GM19099 (cell line): Measurements from ENCODE around the gene PRPH.
A peak's percentile ranks its signal among the peaks of the same experiment; 100 is the strongest.

ENCODE experiments used
- POLR2A ChIP-seq: IDR thresholded peaks from 3 replicates; pipeline ENCODE4 v1.6.1; 2011; ENCODE audit warnings: low read depth; ENCODE audit not compliant: insufficient read length; ENCODE audit errors: extremely low read depth

The PRPH gene

DNA sequence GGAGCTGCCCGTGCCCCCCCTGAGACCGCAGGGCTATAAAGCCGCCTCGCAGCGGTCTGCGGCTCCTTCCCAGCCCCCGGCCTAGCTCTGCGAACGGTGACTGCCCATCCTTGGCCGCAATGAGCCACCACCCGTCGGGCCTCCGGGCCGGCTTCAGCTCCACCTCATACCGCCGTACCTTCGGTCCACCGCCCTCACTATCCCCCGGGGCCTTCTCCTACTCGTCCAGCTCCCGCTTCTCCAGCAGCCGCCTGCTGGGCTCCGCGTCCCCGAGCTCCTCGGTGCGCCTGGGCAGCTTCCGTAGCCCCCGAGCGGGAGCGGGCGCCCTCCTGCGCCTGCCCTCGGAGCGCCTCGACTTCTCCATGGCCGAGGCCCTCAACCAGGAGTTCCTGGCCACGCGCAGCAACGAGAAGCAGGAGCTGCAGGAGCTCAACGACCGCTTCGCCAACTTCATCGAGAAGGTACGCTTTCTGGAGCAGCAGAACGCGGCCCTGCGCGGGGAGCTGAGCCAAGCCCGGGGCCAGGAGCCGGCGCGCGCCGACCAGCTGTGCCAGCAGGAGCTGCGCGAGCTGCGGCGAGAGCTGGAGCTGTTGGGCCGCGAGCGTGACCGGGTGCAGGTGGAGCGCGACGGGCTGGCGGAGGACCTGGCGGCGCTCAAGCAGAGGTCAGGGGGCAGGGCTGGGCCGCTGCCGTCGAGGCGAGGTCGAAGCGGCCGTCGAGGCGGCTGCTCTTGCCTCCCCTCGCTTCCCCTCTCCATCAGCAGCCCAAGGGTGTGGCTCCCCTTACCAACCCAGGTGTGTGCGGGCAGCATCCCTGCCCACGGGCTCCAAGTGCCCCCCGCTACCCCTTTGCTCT lies at the start of gene PRPH:
Gene PRPH, plus strand, starts transcription at position 66 of the 855 bp plus-strand sequence. Its CDS starts 54 bp downstream, at position 120.
- TF ChIP-seq POLR2A = no peak

DNA sequence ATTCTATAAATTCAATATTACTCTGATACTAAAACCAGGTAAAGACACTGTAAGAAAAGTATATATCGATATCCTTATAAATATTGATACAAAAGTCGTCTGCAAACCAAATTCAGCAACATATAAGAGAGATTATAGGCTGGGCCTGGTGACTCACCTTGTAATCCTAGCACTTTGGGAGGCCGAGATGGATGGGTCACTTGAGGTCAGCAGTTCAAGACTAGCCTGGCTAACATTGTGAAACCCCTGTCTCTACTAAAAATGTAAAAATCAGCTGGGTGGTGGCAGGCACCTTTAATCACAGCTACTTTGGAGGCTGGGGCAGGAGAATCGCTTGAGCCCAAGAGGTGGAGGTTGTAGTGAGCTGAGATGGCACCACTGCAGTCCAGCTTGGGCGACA lies 43.6 kb upstream of the PRPH start:
- no peak for TF ChIP-seq POLR2A

DNA sequence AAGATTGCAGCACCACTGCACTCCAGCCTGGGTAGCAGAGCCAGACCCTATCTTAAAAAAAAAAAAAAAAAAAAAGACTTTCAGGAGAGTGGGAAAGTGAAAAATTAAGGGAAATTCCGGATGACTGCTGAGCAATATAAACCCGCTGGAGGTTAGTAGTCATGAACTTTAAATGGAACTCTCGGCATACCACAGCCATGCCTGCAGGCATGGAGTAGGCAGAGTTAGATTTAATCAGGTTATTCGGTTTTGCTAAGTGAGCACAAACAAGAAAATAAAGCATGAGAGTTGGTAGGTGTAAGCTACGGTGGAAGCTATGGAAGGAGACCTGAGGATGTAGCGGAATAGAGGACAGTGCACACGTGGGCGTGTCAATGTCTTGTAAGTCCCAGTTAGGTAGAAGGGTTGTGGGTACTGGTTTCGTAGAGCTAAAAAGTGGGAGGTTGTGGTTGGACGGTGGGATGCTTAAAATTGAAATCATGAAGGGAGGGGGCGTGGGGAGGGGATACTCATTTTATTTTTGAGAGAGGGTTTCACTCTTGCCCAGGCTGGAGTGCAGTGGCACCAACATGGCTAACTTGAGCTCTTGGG lies 41.8 kb upstream of the PRPH start:
- TF ChIP-seq POLR2A = no peak

DNA sequence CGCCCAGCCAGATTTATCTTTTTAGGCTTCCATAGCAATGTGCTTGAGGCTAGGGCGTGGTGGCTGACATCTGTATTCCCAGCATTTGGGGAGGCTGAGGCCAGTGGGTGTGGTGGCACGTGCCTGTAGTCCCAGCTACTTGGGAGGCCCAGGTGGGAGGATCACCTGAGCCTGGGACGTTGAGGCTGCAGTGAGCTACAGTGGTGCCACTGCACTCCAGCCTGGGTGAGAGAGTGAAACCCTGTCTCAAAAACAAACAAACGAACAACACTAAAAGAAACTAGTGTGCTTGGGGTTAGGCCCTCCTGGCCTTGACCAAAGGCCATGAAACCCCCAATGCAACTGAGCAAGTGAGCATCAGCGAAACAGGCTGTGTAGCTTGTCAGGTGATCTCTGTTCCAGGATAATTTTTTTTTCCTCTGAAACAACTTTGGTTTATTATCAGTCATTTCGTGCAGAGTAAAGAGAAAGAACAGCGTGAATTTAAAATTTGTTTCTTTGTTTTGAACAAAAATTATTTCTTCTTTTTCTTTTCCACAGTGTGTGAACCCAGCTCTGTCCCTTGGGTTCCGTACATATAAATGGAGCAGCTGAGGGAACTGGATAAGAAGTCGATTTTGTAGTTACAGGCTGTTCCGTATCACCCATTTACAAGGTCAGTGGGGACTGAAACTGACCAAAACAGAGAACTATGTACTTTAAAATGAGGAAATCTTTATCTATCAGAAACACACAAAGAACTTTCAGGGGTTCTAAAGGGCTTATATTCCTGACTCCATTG lies 38.9 kb upstream of the PRPH start:
- no peak for TF ChIP-seq POLR2A

DNA sequence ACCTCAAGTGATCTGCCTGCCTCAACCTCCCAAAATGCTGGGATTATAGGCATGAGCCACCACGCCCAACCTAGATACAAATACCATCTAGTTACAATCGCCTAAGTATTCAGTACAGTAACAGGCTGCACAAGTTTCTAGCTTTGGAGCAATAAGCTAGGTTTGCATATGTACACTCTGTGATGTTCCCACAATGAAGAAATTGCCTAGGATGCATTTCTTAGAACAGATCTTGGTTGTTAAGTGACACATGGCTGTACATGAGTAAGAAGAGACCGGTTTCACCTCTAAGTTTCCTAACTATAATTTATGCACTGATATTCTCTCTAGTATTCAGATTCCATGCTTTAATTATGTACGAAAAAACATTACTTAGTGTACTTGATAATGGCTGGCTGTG lies 35.5 kb upstream of the PRPH start:
- TF ChIP-seq POLR2A = no peak

DNA sequence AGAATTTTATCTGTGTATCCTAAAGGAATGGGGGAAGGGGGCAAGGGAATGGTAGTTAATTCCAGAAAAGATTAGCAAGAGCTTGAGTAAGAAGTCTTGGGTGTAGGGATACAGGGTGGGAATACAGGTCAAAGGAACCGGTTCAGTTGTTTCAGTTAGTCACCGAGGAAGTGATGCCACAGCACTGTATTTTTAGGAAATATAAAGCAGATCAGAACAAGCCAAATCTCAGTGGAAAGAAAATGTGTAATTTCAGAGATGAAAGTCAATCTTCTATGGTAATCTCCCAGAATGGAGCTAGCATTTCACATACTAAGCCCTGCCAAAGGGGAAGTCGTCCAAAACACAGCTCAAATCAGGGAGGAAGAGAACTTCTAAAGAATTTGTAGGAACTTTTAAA lies 34.8 kb upstream of the PRPH start:
- no peak for TF ChIP-seq POLR2A

DNA sequence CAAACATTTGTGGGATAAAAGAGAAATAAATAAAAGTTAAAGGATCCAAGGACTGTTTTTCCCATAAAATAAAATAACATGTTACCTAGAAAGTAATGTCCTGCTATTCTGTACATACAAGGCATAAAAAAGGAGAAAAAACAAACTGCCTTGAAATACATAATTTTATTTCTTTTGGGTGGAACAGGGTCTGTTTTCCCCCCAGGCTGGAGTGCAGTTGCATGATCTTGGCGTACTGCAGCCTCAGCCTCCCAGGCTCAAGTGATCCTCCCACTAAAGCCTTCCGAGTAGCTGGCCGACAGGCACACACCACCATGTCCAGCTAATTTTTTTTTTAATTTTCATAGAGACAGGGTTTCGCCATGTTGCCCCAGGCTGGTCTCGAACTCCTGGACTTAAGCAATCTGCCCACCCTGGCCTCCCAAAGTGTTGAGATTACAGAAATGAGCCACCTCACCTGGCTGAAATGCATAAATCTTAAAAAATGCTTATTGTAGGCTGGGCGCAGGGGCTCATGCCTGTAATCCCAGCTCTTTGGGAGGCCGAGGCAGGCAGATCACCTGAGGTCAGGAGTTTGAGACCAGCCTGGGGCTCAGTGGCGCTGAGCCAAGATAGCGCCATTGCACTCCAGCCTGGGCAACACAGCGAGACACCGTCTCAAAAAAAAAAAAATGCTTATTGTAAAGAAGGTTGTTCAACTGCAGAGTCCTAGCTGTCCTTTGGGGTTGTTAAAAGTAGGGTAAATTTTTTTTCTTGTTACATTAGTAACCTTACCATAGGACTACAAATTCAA lies 34.2 kb upstream of the PRPH start:
- TF ChIP-seq POLR2A = no peak

DNA sequence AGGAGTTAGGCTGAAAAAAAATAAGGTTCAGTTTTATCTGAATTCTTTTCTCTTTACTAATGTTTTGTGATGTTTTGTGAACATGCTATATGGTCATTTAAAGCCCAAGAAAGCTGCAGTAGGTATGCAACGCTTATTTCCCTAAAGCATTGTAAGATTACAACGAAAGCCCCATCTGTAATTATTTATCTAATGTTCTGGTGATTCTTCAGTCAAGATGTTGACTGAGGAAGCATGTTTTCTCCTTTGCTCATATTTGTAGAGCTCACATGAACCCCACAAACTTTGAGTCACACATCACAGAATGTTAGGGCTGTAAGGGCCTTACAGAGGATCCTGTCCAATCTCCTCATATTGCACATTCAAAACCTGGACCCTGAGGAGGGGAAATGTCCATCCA lies 33.2 kb upstream of the PRPH start:
- TF ChIP-seq POLR2A = no peak

DNA sequence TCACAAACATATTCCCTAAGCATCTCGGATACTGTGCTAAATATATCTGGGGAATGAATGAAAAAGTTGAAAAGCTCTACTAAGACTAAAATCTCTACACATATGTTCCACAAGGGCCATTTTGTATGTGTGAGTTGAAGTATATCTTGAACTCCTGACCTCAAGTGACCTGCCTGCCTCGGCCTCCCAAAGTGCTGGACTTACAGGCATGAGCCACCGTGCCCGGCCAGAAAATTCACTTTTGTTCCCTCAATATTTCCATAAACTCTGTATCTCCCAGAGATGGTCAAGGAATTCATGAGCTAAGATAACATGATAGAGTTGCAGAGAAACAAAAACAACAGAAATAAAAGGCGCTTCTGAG lies 31.6 kb upstream of the PRPH start:
- no peak for TF ChIP-seq POLR2A

DNA sequence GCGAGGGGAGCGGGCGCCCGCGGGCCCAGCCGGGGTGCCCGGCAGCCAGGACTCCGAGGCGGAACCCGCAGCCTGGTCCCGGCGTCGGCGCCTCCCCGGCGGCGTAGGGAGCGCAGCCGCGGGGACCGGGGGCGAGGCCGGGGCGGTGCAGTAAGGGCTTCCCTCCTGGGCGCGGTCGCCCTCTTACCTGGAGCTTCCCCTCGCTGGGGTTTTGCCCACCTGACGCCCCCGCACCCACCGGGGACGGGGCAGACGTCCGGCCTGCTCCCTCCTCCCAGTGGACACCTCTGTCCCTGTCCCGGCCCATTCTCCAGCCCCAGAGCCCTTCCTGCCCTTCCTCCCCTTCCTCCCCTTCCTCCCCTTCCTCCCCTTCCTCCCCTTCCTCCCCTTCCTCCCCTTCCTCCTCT lies 30.5 kb upstream of the PRPH start:
- no peak for TF ChIP-seq POLR2A

DNA sequence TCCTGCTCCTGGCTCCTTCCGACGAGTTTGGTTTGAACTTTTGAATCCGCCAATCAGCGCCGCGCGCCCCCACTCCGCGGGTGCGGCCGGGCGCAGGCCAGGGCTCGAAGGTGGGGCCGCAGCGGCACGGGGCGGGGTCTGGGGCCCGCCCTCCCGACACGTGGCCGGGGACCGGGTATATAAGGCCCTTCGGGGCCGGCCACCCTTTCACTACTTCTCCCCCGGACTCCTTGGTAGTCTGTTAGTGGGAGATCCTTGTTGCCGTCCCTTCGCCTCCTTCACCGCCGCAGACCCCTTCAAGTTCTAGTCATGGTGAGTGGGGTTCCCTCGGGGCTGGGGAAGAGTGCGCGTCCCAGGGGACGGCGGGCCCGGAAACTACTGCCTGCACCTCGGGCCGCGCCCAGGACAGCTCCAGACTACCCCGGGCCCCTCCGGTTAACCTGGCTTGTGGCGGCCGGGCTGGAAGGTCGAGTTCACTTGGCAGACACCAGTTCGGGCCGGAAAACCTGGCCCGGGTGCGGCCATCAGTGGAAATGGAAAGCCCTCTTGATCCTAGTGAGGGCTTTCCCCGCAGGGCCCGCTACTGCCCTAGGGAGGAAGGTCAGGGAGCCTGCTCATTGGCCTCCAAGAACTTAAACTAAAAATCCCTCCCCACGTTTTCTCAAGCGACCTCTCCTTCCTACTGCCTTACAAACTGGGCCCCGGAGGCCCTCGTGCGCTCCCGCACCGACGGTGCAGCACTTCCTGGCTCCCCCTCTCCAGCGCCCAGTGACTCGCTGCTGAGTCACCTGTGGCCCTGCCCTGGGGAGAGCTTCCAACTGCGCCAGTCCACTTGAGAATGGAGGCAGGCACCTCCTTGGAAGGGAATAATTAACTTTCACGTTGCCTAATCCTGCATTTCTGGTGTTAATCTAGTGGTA lies 29.8 kb upstream of the PRPH start, which contains the start of gene TUBA1C:
Gene TUBA1C, plus strand, starts transcription at position 210 of the 920 bp plus-strand sequence. Its CDS starts 100 bp downstream, at position 310.
- TF ChIP-seq POLR2A = peak; percentile 99

DNA sequence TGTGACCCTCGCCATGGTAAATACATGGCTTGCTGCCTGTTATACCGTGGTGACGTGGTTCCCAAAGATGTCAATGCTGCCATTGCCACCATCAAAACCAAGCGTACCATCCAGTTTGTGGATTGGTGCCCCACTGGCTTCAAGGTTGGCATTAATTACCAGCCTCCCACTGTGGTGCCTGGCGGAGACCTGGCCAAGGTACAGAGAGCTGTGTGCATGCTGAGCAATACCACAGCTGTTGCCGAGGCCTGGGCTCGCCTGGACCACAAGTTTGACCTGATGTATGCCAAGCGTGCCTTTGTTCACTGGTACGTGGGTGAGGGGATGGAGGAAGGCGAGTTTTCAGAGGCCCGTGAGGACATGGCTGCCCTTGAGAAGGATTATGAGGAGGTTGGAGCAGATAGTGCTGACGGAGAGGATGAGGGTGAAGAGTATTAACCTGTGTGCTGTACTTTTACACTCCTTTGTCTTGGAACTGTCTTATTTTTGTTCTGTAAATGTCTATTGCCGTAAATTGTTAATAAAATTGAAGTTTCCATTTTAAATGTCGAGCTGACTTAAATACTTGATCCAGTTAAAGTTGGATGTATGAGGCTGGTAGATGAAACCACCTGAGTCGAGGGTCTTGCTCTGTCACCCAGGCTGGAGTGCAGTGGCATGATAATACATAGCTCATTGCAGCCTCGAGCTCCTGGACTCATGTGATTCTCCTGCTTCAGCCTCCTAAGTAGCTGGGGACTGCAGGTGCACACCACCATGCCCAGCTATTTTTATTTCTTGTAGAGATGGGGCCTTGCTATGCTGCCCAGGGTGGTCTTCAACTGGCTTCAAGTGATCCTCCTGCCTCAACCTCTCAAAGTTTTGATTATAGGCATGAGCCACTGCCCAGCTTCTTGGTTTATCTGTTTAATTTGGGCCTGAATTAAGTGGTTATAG lies 21.9 kb upstream of the PRPH start:
- TF ChIP-seq POLR2A = no peak

DNA sequence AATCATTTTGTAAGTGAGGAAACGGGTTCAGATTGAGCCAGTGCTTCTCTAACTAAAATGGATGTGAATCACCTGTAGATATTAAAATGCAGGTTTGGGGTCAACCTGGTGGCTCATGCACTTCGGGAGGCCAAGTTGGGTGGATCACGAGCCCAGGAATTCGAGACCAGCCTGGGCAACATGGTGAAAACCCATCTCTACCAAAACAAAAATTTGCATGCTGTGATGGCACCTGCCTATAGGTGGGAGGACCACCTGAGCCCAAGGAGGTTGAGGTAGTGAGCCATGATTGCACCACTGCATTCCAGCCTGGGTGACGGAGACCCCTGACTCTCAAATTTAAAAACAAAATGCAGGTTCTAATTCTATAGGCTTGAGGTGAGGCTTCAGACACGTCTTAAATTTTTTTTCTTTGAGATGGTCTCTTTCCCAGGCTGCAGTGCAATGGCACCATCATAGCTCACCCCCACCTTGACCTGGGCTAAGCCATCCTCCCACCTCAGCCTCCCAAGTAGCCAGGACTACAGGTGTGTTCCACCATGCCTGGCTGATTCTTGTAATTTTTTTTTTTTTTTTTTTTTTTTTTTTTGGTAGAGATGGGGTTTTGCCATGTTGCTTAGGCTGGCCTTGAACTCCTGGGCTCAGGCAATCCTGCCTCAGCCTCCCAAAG lies 21.1 kb upstream of the PRPH start:
- no peak for TF ChIP-seq POLR2A
